ENCODE measurements around the gene IFT80. TPM values are rescaled to one million over a fixed set of nuclear protein-coding genes. Genes with fewer than 3 reads are reported as not detected.
A peak's percentile ranks its signal among the peaks of the same experiment; 100 is the strongest.

IFT80 gene
- total and polyA plus RNA-seq, 2 experiments from 2014 or later, result 14.1 to 33.0 TPM

- TF ChIP-seq REST (IDR thresholded peaks at IDR 0.05; ENCODE audit: unreplicated experiment), result no peak
- TF ChIP-seq JUNB (IDR thresholded peaks at IDR 0.05; ENCODE audit: unreplicated experiment), result no peak
- TF ChIP-seq CTCF (conservative IDR thresholded peaks at IDR 0.05; ENCODE audit: low read depth in 2 of 2), result no peak
Observed at GRCh38 chr3:160280836-160281235, 118.2 kb downstream of the IFT80 start (continued).

- peak; percentile 60 for ATAC-seq
- H3K4me3 Mint-ChIP-seq, result no peak overlapping the region
- H2AFZ ChIP-seq, result no peak overlapping the region
Observed at GRCh38 chr3:160279657-160280056, 119.4 kb downstream of the IFT80 start.

More at GRCh38 chr3:160279657-160280056, 119.4 kb downstream of the IFT80 start:
- H3K36me3 ChIP-seq (ENCODE audit: insufficient read depth), result no peaks in the 10 kb centered on the region
- H4K20me1 ChIP-seq (replicated peaks; ENCODE audit: insufficient read depth), result no peaks in the 10 kb centered on the region
- Mint-ChIP-seq H3K36me3 (ENCODE audit: low read depth) (no peaks in the 10 kb centered on the region), H3K27ac (no peak overlapping the region), H3K27me3 (ENCODE audit: insufficient read depth, low read depth, poor library complexity) (no peaks in the 10 kb centered on the region), H3K4me1 (peaks cover 14% of the 10 kb centered on the region), H3K9me3 (no peaks in the 10 kb centered on the region)
- no peaks in the 10 kb centered on the region for H3K79me2 ChIP-seq (replicated peaks; ENCODE audit: insufficient read depth)
- H3K27me3 ChIP-seq (ENCODE audit: insufficient read depth), result no peaks in the 10 kb centered on the region
- no peak overlapping the region for H3K27ac ChIP-seq (ENCODE audit: low read depth)
- no peaks in the 10 kb centered on the region for H3F3A ChIP-seq (replicated peaks; ENCODE audit: low read depth)
- H3K9me2 ChIP-seq (ENCODE audit: insufficient read depth), result no peaks in the 10 kb centered on the region
- DNase-seq (ENCODE audit: low spot score), result peak; percentile 18
- 0 out of 2 replicates have a peak, but pooled peaks cover 6% of the 10 kb centered on the region for H3K4me1 ChIP-seq (ENCODE audit: insufficient read depth)
- no peak overlapping the region for H3K4me3 ChIP-seq
- TF ChIP-seq EZH2phosphoT487 (IDR thresholded peaks at IDR 0.05; ENCODE audit: unreplicated experiment) (no peak), REST (IDR thresholded peaks at IDR 0.05; ENCODE audit: unreplicated experiment) (no peak), ETS1 (IDR thresholded peaks at IDR 0.05) (no peak)
- no peak overlapping the region for H3K4me2 ChIP-seq

All from GM23338 (cell line).